A673 (cell line): ENCODE measurements around the gene ZFPL1. TPM values are rescaled to one million over a fixed set of nuclear protein-coding genes. Genes with fewer than 3 reads are reported as not detected.

Experiments used
- BruUV-seq: library from RNA; stranded (reverse); fragments of 400-500 nt; replicated peaks from 2 replicates; lab custom pipeline; 2021; lab: Mats Ljungman, UMichigan
- CTCF ChIA-PET: fragments of 300-600 bp; sonication (Branson Sonifier 250); formaldehyde crosslinking; loops from one replicate; lab custom pipeline; 2022; ENCODE audit warnings: antibody characterized with exemption; lab: Charles Lee
- POLR2A ChIA-PET: fragments of 300-600 bp; sonication (Branson Sonifier 250); formaldehyde crosslinking; loops from one replicate; lab custom pipeline; 2022; ENCODE audit warnings: antibody characterized with exemption; ENCODE audit not compliant: low non-redundant PET; lab: Charles Lee
- DNase-seq: peaks from one replicate; pipeline ENCODE4 v3.0.0-alpha.2; 2015; ENCODE audit warnings: low spot score
- H3K27ac ChIP-seq: fragments of 200-600 bp; sonication (generic); 2 replicates; pipeline ENCODE4 v1.5.1; 2016; ENCODE audit warnings: mixed run types, low read depth, mild to moderate bottlenecking, mixed read lengths, antibody characterized with exemption, low read length; ENCODE audit not compliant: poor library complexity, severe bottlenecking
- H3K27me3 ChIP-seq: fragments of 200-600 bp; sonication (generic); replicated peaks from 2 replicates; pipeline ENCODE4 v1.6.1; 2017; ENCODE audit warnings: mixed run types, low read depth, mild to moderate bottlenecking, mixed read lengths, antibody characterized with exemption, low read length; ENCODE audit not compliant: insufficient read depth, poor library complexity
- H3K36me3 ChIP-seq: fragments of 200-600 bp; sonication (generic); 2 replicates; pipeline ENCODE4 v1.6.1; 2016; ENCODE audit warnings: mixed run types, mild to moderate bottlenecking, mixed read lengths, antibody characterized with exemption, low read length; ENCODE audit not compliant: insufficient read depth, poor library complexity, severe bottlenecking
- H3K4me1 ChIP-seq: fragments of 200-600 bp; sonication (generic); 2 replicates; pipeline ENCODE4 v1.6.1; 2017; ENCODE audit warnings: mixed run types, mild to moderate bottlenecking, mixed read lengths, antibody characterized with exemption, low read length; ENCODE audit not compliant: insufficient read depth, poor library complexity, severe bottlenecking
- H3K4me3 ChIP-seq: fragments of 200-600 bp; sonication (generic); 2 replicates; pipeline ENCODE4 v1.5.1; 2016; ENCODE audit warnings: low read depth, mixed run types, mild to moderate bottlenecking, mixed read lengths, low read length; ENCODE audit not compliant: poor library complexity, severe bottlenecking
- H3K9me3 ChIP-seq: fragments of 200-600 bp; sonication (generic); 2 replicates; pipeline ENCODE4 v1.6.1; 2016; ENCODE audit warnings: mixed run types, low read depth, mild to moderate bottlenecking, mixed read lengths, antibody characterized with exemption, low read length; ENCODE audit not compliant: poor library complexity, severe bottlenecking
- EZH2 ChIP-seq: fragments of 200-600 bp; sonication (generic); IDR thresholded peaks from 2 replicates; pipeline ENCODE4 v1.6.1; 2017; ENCODE audit warnings: borderline replicate concordance, low read depth, mild to moderate bottlenecking, mixed read lengths, antibody characterized with exemption, low read length; ENCODE audit not compliant: poor library complexity, severe bottlenecking
- intact Hi-C: fragments of 100-400 bp; cut with micrococcal nuclease; formaldehyde crosslinking; loops from one replicate; pipeline ENCODE4 v1.10.0; 2022; ENCODE audit not compliant: unreplicated experiment
- total RNA-seq: library from RNA; stranded (reverse); gene quantifications from 2 replicates; pipeline ENCODE4 v1.2.3, GENCODE V29; 2021
- TF ChIP-seq, protein P1 (sequence below): fragments of 300-800, 200-600 bp; sonication (generic); conservative IDR thresholded peaks from 2 replicates; pipeline ENCODE4 v1.5.1; 2017; ENCODE audit warnings: low read depth, mild to moderate bottlenecking, antibody characterized with exemption, low read length, moderate library complexity, mixed read lengths

The ZFPL1 gene
- total RNA-seq, 1 experiment from 2014 or later = 46.6 TPM

DNA sequence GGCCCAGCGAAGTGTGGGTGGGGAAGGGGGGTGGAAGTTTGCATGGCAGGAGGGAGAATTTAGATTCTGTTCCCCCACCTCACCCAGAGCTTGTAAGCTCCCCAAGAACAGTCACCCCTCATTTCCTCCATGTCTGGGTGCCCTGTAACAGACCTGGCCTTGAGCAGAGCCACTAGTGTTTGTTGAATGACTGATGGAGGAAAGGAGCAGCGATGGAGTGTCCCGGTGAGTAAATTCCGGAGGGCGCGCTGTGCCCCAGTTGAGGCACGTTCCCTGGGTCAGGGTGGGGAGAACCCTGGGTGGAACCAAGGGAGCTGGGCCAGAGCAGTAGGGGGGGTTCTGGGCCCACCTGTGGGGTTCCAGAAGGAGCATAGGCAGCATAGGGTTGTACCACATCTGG, 26.5 kb upstream of the ZFPL1 start:
- TF ChIP-seq EZH2 = no peak
- TF ChIP-seq, protein P1, sequence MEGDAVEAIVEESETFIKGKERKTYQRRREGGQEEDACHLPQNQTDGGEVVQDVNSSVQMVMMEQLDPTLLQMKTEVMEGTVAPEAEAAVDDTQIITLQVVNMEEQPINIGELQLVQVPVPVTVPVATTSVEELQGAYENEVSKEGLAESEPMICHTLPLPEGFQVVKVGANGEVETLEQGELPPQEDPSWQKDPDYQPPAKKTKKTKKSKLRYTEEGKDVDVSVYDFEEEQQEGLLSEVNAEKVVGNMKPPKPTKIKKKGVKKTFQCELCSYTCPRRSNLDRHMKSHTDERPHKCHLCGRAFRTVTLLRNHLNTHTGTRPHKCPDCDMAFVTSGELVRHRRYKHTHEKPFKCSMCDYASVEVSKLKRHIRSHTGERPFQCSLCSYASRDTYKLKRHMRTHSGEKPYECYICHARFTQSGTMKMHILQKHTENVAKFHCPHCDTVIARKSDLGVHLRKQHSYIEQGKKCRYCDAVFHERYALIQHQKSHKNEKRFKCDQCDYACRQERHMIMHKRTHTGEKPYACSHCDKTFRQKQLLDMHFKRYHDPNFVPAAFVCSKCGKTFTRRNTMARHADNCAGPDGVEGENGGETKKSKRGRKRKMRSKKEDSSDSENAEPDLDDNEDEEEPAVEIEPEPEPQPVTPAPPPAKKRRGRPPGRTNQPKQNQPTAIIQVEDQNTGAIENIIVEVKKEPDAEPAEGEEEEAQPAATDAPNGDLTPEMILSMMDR = no peak
- Histone ChIP-seq H3K27ac (no peak overlapping the region), H3K9me3 (no peaks in the 10 kb centered on the region), H3K36me3 (no peaks in the 10 kb centered on the region), H3K4me3 (no peak overlapping the region), H3K27me3 (no peaks in the 10 kb centered on the region), H3K4me1 (no peaks in the 10 kb centered on the region)
- ChIA-PET POLR2A (no interaction called here), CTCF (no interaction called here)
- no peak for DNase-seq
- intact Hi-C loops = no loop called here
- BruUV-seq = no TSS peak

GRCh38 chr11:65058012-65058411, 26.0 kb upstream of the ZFPL1 start:
- TF ChIP-seq EZH2 = no peak
- TF ChIP-seq, protein P1 = no peak
- H3K27me3 ChIP-seq = no peaks in the 10 kb centered on the region
- POLR2A ChIA-PET = no interaction called here
- H3K4me3 ChIP-seq = no peak overlapping the region
- H3K4me1 ChIP-seq = no peaks in the 10 kb centered on the region
- no TSS peak for BruUV-seq
- intact Hi-C loops = no loop called here
- DNase-seq = no peak
- no peaks in the 10 kb centered on the region for H3K9me3 ChIP-seq
- no peak overlapping the region for H3K27ac ChIP-seq
- CTCF ChIA-PET = no interaction called here
- no peaks in the 10 kb centered on the region for H3K36me3 ChIP-seq

GRCh38 chr11:65058419-65059054, 25.5 kb upstream of the ZFPL1 start, which contains the start of gene NAALADL1:
Gene NAALADL1, minus strand, starts transcription at chr11:65058553. Its CDS starts 32 bp downstream, at chr11:65058521.
- no peak for DNase-seq
- Histone ChIP-seq H3K4me3 (no peak within 1 kb of the TSS), H3K27me3 (no peaks in the 10 kb centered on the region), H3K27ac (no peak within 1 kb of the TSS), H3K36me3 (no peaks in the 10 kb centered on the region), H3K9me3 (no peaks in the 10 kb centered on the region), H3K4me1 (no peaks in the 10 kb centered on the region)
- ChIA-PET POLR2A (no interaction called here), CTCF (no interaction called here)
- no TSS peak for BruUV-seq
- intact Hi-C loops = no loop called here
- TF ChIP-seq, protein P1 = no peak
- no peak for TF ChIP-seq EZH2
